Natural killer cell (primary cell): ENCODE measurements around the gene ERICH3. TPM values are rescaled to one million over a fixed set of nuclear protein-coding genes. Genes with fewer than 3 reads are reported as not detected.

ENCODE experiments used
- ATAC-seq, 3 donors: fragments of 150-1000 bp in 2 of 3; fragments of 200-7000 bp in 1 of 3; cut with Tn5 transposase; 1 replicate in 1 of 3; 2 replicates in 2 of 3; pipeline ENCODE4 v1.10.0; 2021; ENCODE audit warnings: mild to moderate bottlenecking in 2 of 3, moderate library complexity in 2 of 3
- DNase-seq, 2 donors: peaks; one replicate each; pipeline versions ENCODE4 v3.0.0 to v3.0.0-alpha.2; 2013 to 2021; ENCODE audit warnings: mixed read lengths in 1 of 2
- H3K27ac ChIP-seq: one replicate; pipeline ENCODE4 v1.5.1; 2013; ENCODE audit warnings: mild to moderate bottlenecking, low read length
- H3K27me3 ChIP-seq: one replicate; pipeline ENCODE4 v1.6.1; 2013; ENCODE audit warnings: low read length; ENCODE audit not compliant: control insufficient read depth, insufficient read depth
- H3K36me3 ChIP-seq: one replicate; pipeline ENCODE4 v1.6.1; 2013; ENCODE audit warnings: low read length; ENCODE audit not compliant: control insufficient read depth, insufficient read depth
- H3K4me1 ChIP-seq: one replicate; pipeline ENCODE4 v1.6.1; 2013; ENCODE audit warnings: low read length; ENCODE audit not compliant: control insufficient read depth, insufficient read depth
- H3K4me3 ChIP-seq: one replicate; pipeline ENCODE4 v1.5.1; 2013; ENCODE audit warnings: low read length
- H3K9me3 ChIP-seq: one replicate; pipeline ENCODE4 v1.6.1; 2013; ENCODE audit warnings: low read length; ENCODE audit not compliant: control insufficient read depth, insufficient read depth
- H3K27ac Mint-ChIP-seq, 2 donors: one replicate each; pipeline ENCODE4 v1.8.0; 2022; ENCODE audit warnings: mild to moderate bottlenecking in 2 of 2, mixed read lengths in 2 of 2, moderate library complexity in 1 of 2
- H3K27me3 Mint-ChIP-seq, 2 donors: one replicate each; pipeline ENCODE4 v1.8.0; 2022; ENCODE audit warnings: low read depth in 2 of 2, mixed read lengths in 2 of 2
- H3K36me3 Mint-ChIP-seq: one replicate; pipeline ENCODE4 v1.8.0; 2022; ENCODE audit warnings: mixed read lengths
- H3K4me1 Mint-ChIP-seq, 2 donors: one replicate each; pipeline ENCODE4 v1.8.0; 2022; ENCODE audit warnings: mixed read lengths in 2 of 2
- H3K4me3 Mint-ChIP-seq: one replicate; pipeline ENCODE4 v1.8.0; 2022; ENCODE audit warnings: mild to moderate bottlenecking, moderate library complexity, mixed read lengths
- H3K9me3 Mint-ChIP-seq, 2 donors: one replicate each; pipeline ENCODE4 v1.8.0; 2022; ENCODE audit warnings: mixed read lengths in 2 of 2
- WGBS: methylation state at CpG from one replicate; pipeline ENCODE4 v1.1.7; 2013; ENCODE audit warnings: missing lambda C conversion rate; ENCODE audit not compliant: insufficient coverage; 5-methylcytosine and 5-hydroxymethylcytosine counted together
- intact Hi-C: fragments of 100-400 bp; cut with micrococcal nuclease; formaldehyde crosslinking; loops from one replicate; pipeline ENCODE4 v1.14.2; 2022
- total RNA-seq, 4 donors: library from RNA; stranded (reverse); fragments of 120-200 nt in 1 of 4; gene quantifications; one replicate each; pipeline versions ENCODE4 v1.2.3 to v1.2.4, GENCODE V29; 2013 to 2022
- TF ChIP-seq, protein P1 (sequence below): fragments of 200-600 bp; IDR thresholded peaks from one replicate; pipeline ENCODE4 v1.8.0; 2022; ENCODE audit warnings: antibody characterized with exemption

The ERICH3 gene
- total RNA-seq, 3 donors from 2014 or later (not counting 1 experiment from before 2014, with no cell fraction given), result 0.64 to 1.0 (median 0.68) TPM

DNA sequence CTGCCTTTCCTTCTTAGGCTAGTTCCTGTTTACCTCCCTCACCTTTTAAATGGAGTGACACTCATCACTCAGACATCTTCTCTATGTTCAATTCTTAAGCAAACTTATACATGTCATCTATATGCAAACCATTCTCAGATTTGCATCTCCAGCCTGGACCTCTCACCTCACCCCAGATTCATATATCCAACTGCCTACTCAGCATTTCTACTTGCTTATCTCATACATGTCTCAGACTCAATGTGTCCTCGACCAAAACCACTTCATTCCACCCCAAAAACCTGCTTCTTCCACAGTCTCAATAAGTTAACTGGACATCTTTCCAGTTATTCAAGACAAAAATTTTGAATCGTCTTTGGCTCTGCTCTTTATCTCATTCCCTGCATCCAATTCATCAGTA lies 62.6 kb downstream of the ERICH3 start:
- DNase-seq (no peak), ATAC-seq (no peak)
- Histone ChIP-seq H3K27ac (no peak overlapping the region), H3K36me3 (no peaks in the 10 kb centered on the region), H3K4me1 (no peaks in the 10 kb centered on the region), H3K9me3 (no peaks in the 10 kb centered on the region), H3K4me3 (no peak overlapping the region), H3K27me3 (no peaks in the 10 kb centered on the region)
- H3K4me1 Mint-ChIP-seq, result no peaks in the 10 kb centered on the region
- H3K4me3 Mint-ChIP-seq, result no peak overlapping the region
- TF ChIP-seq, protein P1, sequence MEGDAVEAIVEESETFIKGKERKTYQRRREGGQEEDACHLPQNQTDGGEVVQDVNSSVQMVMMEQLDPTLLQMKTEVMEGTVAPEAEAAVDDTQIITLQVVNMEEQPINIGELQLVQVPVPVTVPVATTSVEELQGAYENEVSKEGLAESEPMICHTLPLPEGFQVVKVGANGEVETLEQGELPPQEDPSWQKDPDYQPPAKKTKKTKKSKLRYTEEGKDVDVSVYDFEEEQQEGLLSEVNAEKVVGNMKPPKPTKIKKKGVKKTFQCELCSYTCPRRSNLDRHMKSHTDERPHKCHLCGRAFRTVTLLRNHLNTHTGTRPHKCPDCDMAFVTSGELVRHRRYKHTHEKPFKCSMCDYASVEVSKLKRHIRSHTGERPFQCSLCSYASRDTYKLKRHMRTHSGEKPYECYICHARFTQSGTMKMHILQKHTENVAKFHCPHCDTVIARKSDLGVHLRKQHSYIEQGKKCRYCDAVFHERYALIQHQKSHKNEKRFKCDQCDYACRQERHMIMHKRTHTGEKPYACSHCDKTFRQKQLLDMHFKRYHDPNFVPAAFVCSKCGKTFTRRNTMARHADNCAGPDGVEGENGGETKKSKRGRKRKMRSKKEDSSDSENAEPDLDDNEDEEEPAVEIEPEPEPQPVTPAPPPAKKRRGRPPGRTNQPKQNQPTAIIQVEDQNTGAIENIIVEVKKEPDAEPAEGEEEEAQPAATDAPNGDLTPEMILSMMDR, result no peak
- no peaks in the 10 kb centered on the region for H3K27me3 Mint-ChIP-seq
- intact Hi-C loops, result no loop called here
- 67% methylated on average over 2 of the region's 2 CpGs for WGBS
- peaks cover 0 to 2% of the 10 kb centered on the region in 2 donors for H3K9me3 Mint-ChIP-seq
- H3K36me3 Mint-ChIP-seq, result no peaks in the 10 kb centered on the region
- no peak overlapping the region for H3K27ac Mint-ChIP-seq

DNA sequence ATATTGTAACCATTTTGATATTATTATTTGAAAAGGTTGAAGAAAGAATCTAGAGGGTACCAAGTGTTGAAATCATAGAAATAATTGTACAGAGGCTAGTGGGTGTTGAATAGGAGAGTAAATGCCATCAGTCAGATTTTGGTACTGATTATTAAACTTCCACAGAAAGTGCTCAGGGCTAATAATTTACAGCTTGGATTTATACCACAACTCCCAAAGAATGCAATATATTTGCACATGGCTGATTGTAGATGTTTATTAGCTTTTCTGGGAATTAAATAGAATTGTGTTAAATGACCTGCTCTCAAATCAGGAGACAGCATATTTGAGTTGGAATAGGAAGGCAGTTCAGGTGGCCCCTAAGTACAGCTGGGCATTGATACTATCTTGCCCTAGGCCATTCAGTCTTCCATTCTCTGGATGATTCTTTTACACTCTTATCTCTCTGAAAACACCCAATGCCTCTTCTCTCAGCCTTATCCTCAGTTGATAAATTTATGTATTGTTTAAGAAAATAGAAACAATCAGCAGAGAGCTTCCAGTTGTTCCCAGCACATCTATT lies 63.7 kb downstream of the ERICH3 start:
- no peaks in the 10 kb centered on the region for H3K27me3 Mint-ChIP-seq
- peaks cover 0 to 2% of the 10 kb centered on the region in 2 donors for H3K9me3 Mint-ChIP-seq
- H3K36me3 ChIP-seq, result no peaks in the 10 kb centered on the region
- H3K36me3 Mint-ChIP-seq, result no peaks in the 10 kb centered on the region
- no peaks in the 10 kb centered on the region for H3K4me1 ChIP-seq
- H3K27ac ChIP-seq, result no peak overlapping the region
- no peaks in the 10 kb centered on the region for H3K27me3 ChIP-seq
- H3K4me3 ChIP-seq, result no peak overlapping the region
- ATAC-seq (no peak), DNase-seq (no peak)
- intact Hi-C loops, result no loop called here
- H3K27ac Mint-ChIP-seq, result no peak overlapping the region
- TF ChIP-seq, protein P1, result no peak
- no peaks in the 10 kb centered on the region for H3K4me1 Mint-ChIP-seq
- no peaks in the 10 kb centered on the region for H3K9me3 ChIP-seq
- H3K4me3 Mint-ChIP-seq, result no peak overlapping the region

DNA sequence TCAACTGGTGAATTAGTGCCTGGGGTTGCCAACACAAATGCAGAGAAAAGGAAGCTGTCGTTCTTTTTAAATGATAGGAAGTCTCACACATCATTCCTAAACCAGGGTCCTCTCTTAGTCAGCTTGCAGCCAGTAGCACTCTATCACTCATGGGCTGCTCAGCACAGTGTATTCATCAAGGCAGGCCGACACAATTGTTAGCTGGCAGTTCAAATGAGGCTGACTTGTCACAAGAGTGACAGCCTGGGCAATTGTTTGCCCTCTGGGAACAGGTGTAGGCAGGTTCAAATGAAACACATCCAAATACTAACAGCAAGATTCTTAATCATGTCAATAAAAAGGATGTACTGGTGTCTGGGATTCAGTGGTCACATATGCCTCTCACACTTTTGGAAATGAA lies 76.9 kb downstream of the ERICH3 start:
- H3K36me3 Mint-ChIP-seq, result no peaks in the 10 kb centered on the region

More for the DNA sequence above, 76.9 kb downstream of the ERICH3 start:
- Mint-ChIP-seq H3K27me3 (peaks cover 0 to 8% of the 10 kb centered on the region in 2 donors), H3K9me3 (no peaks in the 10 kb centered on the region), H3K4me1 (no peaks in the 10 kb centered on the region), H3K4me3 (no peak overlapping the region), H3K27ac (no peak overlapping the region)
- Histone ChIP-seq H3K36me3 (no peaks in the 10 kb centered on the region), H3K4me1 (no peaks in the 10 kb centered on the region), H3K9me3 (no peaks in the 10 kb centered on the region), H3K27me3 (no peaks in the 10 kb centered on the region), H3K27ac (no peak overlapping the region), H3K4me3 (no peak overlapping the region)
- no peak for DNase-seq
- ATAC-seq, result no peak
- TF ChIP-seq, protein P1, result no peak
- intact Hi-C loops, result no loop called here
- WGBS, result 83% methylated on average over 2 of the region's 2 CpGs
